Iris pigment epithelial cell (primary cell): ENCODE measurements around the gene WIPF2.

ENCODE experiments used
- DNase-seq: peaks from one replicate; pipeline ENCODE4 v3.0.0-alpha.2; 2011; ENCODE audit warnings: low read depth

WIPF2 gene

GRCh38 chr17:40327244-40327729 is 108.2 kb downstream of the WIPF2 start:
- no peak for DNase-seq

GRCh38 chr17:40327735-40328385 is 108.8 kb downstream of the WIPF2 start:
- DNase-seq: no peak

GRCh38 chr17:40328386-40328766 is 109.3 kb downstream of the WIPF2 start:
- no peak for DNase-seq

DNA sequence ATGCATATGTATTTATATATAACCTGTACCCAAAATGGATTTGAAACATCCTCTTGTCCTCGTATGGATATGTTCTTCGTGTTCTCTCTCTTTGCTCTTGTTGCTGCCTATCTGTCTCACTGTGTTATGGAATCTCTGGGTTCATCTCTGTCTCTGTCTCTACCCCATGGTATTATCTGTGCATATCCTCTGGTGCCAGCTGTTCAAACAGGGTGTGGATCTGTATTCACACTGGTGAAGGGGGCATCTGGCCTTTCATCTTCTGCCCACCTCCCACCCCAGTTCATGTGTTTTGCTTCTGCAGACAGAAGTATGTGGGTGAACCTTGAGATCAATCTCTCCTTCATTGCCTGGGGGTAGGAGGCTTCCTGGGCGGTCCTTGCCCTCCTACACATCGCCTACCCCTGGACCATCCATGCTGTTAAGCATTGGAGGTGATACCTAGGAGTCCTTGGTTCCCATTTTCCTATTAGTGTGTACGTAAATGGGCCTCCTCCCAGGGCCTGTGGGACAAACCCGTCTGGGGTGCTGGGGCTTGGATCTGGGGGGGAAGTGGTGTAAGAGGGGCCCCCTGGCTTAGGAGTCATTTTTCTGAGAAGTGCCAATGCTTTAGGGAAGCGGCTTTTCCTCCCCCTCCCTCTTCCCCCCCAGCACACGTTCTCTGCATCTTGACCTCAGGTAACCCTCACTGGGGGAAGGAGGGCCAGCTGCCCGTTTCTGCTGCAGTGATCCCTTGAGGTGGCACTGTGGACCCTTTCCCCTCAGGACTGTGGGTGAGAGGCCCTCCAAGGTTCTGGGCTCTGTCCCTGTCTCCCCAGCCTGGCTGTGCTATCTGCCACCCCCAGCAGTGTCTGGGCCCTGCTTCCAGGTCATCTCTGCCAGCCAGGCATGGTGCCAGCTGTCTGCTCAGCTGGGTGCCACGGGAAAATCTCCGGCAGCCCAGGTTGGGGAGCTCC is 111.0 kb downstream of the WIPF2 start:
- DNase-seq: no peak

GRCh38 chr17:40330850-40331470 is 111.9 kb downstream of the WIPF2 start:
- DNase-seq: no peak

- DNase-seq: no peak
Observed at GRCh38 chr17:40331743-40332641, 112.9 kb downstream of the WIPF2 start.
